AG09309 (cell line): Measurements from ENCODE around the gene FGF6.

Experiments used
- DNase-seq: peaks from one replicate; pipeline ENCODE4 v3.0.0-alpha.2; 2010; ENCODE audit warnings: low read depth
- H3K4me3 ChIP-seq: 2 replicates; pipeline ENCODE4 v1.5.1; 2011; ENCODE audit warnings: mild to moderate bottlenecking, low read depth, low read length, moderate library complexity; ENCODE audit not compliant: control insufficient read depth
- CTCF ChIP-seq: IDR thresholded peaks from 2 replicates; pipeline ENCODE4 v1.5.1; 2011; ENCODE audit warnings: mild to moderate bottlenecking, low read depth, low read length, inconsistent platforms; ENCODE audit not compliant: insufficient read depth, control insufficient read depth; ENCODE audit errors: missing control alignments

The FGF6 gene

DNA sequence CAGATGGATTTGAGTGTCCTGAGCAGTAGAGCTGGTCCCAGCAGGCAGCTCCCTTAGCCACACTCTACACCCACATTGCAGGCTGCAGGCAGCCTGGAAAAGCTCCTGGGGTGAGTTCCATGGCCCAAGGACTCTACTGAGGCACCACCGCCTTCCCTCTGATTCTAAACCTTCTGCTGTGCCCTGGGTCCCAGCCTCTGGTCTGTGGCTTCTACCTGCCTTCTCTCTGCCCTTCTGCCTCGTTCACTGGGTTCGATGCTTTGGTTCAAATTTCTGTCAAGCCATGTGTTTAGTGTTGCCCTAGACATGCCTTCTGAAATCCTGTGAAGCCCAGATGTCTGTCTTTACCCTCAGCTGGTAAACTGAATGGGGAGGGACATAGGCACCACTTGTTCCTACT, 1.5 kb upstream of the FGF6 start:
- no peak for TF ChIP-seq CTCF
- DNase-seq: no peak

GRCh38 chr12:4446335-4446734, 720 bp upstream of the FGF6 start:
- no peak for TF ChIP-seq CTCF

More for the DNA sequence above, 1.5 kb upstream of the FGF6 start:
- H3K4me3 ChIP-seq: no peak overlapping the region

DNA sequence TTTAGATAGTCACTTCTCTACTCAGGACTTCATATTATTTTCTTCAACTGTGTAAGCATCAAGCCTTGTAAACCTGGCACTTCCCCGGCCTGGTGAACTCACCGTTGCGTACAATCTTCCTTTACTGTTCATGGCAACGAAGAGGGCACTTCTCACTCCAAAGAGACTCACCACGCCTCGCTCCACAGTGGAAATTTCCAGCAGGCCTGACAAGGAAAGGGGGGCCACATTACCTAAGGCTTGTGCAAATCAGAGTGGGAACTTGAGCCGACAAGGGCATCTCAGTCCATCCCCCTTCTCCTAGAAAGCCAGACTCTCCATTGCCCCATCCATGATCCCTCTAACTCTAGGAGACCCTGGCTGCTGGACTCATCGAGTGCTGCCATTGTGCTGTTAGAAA, 1.6 kb downstream of the FGF6 start:
- no peak for DNase-seq
- H3K4me3 ChIP-seq: no peak overlapping the region
- TF ChIP-seq CTCF: no peak

More at GRCh38 chr12:4446335-4446734, 720 bp upstream of the FGF6 start:
- no peak for DNase-seq
- no peak overlapping the region for H3K4me3 ChIP-seq

DNA sequence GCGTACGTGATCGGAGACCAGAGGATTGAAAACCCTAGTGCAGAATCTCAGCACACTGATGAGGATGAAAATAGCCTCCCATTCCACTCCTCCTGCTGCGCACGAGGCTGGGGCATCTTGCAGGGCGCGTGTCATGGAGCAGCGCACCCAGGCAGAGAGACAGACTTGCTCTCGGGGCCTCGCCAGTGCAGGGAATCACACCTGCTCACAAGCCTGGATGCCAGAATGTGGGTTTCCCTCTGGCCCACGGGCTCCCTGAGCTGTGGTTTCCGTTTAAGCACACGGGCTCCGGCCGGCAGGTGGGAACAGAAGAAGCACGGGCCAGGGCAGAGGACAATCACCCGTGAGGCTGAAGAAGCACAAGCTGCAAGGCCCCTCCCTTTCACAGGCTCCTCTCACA, 2.0 kb downstream of the FGF6 start:
- TF ChIP-seq CTCF: no peak
- no peak overlapping the region for H3K4me3 ChIP-seq

GRCh38 chr12:4441355-4442335, 4.0 kb downstream of the FGF6 start:
- no peak for DNase-seq
- TF ChIP-seq CTCF: no peak
- no peak overlapping the region for H3K4me3 ChIP-seq

More for the DNA sequence above, 2.0 kb downstream of the FGF6 start:
- DNase-seq: no peak

- H3K4me3 ChIP-seq: no peak overlapping the region
- no peak for TF ChIP-seq CTCF
- no peak for DNase-seq
Measured at GRCh38 chr12:4440187-4440941, 5.3 kb downstream of the FGF6 start.
